Kidney (tissue), 14 donors: ENCODE results near the gene AKAP13. TPM values are rescaled to one million over a fixed set of nuclear protein-coding genes. Genes with fewer than 3 reads are reported as not detected.

Source experiments
- DNase-seq, 5 donors: peaks; one replicate each; pipeline ENCODE4 v3.0.0-alpha.2; 2013 to 2020
- FAIRE-seq: peaks from 2 replicates; lab custom pipeline; 2012; peaks lifted over from hg19 to GRCh38; lab: Jason Lieb, UNC
- H3K27ac ChIP-seq, 2 donors: one replicate each; pipeline ENCODE4 v1.7.0; 2013; ENCODE audit warnings: low read depth in 2 of 2, low read length in 2 of 2, inconsistent platforms in 1 of 2
- H3K27me3 ChIP-seq: one replicate; pipeline ENCODE4 v1.7.1; 2013; ENCODE audit warnings: low read length, inconsistent platforms; ENCODE audit not compliant: control insufficient read depth, insufficient read depth
- H3K36me3 ChIP-seq, 3 donors: one replicate each; pipeline versions ENCODE4 v1.7.0 to v1.7.1; 2013; ENCODE audit warnings: low read length in 3 of 3, control low read depth in 1 of 3, inconsistent platforms in 1 of 3; ENCODE audit not compliant: insufficient read depth in 3 of 3, control insufficient read depth in 2 of 3
- H3K4me1 ChIP-seq, 3 donors: one replicate each; pipeline versions ENCODE4 v1.7.0 to v1.7.1; 2013; ENCODE audit warnings: low read length in 3 of 3, inconsistent platforms in 1 of 3, low read depth in 1 of 3; ENCODE audit not compliant: control insufficient read depth in 2 of 3, insufficient read depth in 2 of 3
- H3K4me3 ChIP-seq, 3 donors: one replicate each; pipeline versions ENCODE4 v1.7.0 to v1.8.1; 2013; ENCODE audit warnings: low read length in 3 of 3, control low read depth in 1 of 3, inconsistent platforms in 1 of 3
- H3K9ac ChIP-seq, 3 donors: one replicate each; pipeline versions ENCODE4 v1.7.0 to v1.7.1; 2013; ENCODE audit warnings: low read length in 3 of 3, control low read depth in 1 of 3, inconsistent platforms in 1 of 3
- H3K9me3 ChIP-seq, 3 donors: one replicate each; pipeline versions ENCODE4 v1.7.0 to v1.7.1; 2013; ENCODE audit warnings: low read length in 3 of 3, control low read depth in 1 of 3, inconsistent platforms in 1 of 3; ENCODE audit not compliant: control insufficient read depth in 2 of 3, insufficient read depth in 1 of 3
- intact Hi-C: fragments of 100-400 bp; cut with DNase I; formaldehyde crosslinking; loops from one replicate; pipeline ENCODE4 v1.11.1; 2022
- polyA plus RNA-seq: library from polyadenylated mRNA; stranded (reverse); fragments of 350-450 nt; fragmentation: Illumina TruSeq; extraction: RNeasy Lipid Tissue Mini Kit (QIAGEN cat#74804); gene quantifications from one replicate; pipeline ENCODE4 v1.2.3, GENCODE V29; 2014; ENCODE audit warnings: low read depth, low replicate concordance; ENCODE audit not compliant: insufficient read depth
- total RNA-seq: library from RNA; stranded (reverse); fragmentation: NEBNext Ultra II Directional; extraction: Animal tissue kit (Norgen Biotek cat#: 25700); gene quantifications from one replicate; pipeline ENCODE4 v1.2.1, GENCODE V29; 2021
- TF ChIP-seq, protein P1 (sequence below): IDR thresholded peaks from 3 replicates; pipeline ENCODE4 v1.5.1; 2012; ENCODE audit warnings: mild to moderate bottlenecking, moderate library complexity, borderline replicate concordance; ENCODE audit not compliant: insufficient read depth; ENCODE audit errors: extremely low read depth
- donor health status: control.
- donor health status: control.
- donor health status: control.
- donor health status: control.
- donor health status: control.
- donor health status: DM: yes; HTN: yes; CAD: no.
- donor health status: Normal renal cell carcinoma (clear cell type).

AKAP13 gene
- total and polyA plus RNA-seq, 2 donors from 2014 or later, result 18.8 to 174 TPM

DNA sequence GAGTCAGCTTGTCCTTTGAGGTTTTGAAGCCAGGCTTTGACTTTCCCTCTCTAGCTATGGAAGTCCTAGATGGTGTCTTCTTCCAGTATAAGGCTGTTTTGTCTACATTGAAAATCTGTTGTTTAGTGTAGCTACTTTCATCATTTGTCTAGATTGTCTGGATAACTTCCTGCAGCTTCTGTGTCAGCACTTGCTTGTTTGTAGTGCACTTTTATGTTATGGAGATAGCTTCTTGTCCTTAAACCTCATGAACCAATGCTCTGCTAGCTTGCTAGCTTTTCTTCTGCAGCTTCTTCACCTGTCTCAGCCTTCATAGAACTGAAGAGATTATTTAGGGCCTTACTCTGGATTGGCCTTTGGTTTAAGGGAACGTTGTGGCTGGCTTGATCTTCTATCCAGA, 43.8 kb downstream of the AKAP13 start:
- intact Hi-C loops, result no loop called here
- Histone ChIP-seq H3K27me3 (no peaks in the 10 kb centered on the region), H3K36me3 (no peaks in the 10 kb centered on the region), H3K9me3 (no peaks in the 10 kb centered on the region), H3K27ac (no peak overlapping the region), H3K9ac (no peak overlapping the region), H3K4me1 (peaks cover 0 to 13% (median 5%) of the 10 kb centered on the region in 3 donors), H3K4me3 (no peak overlapping the region)
- TF ChIP-seq, protein P1, sequence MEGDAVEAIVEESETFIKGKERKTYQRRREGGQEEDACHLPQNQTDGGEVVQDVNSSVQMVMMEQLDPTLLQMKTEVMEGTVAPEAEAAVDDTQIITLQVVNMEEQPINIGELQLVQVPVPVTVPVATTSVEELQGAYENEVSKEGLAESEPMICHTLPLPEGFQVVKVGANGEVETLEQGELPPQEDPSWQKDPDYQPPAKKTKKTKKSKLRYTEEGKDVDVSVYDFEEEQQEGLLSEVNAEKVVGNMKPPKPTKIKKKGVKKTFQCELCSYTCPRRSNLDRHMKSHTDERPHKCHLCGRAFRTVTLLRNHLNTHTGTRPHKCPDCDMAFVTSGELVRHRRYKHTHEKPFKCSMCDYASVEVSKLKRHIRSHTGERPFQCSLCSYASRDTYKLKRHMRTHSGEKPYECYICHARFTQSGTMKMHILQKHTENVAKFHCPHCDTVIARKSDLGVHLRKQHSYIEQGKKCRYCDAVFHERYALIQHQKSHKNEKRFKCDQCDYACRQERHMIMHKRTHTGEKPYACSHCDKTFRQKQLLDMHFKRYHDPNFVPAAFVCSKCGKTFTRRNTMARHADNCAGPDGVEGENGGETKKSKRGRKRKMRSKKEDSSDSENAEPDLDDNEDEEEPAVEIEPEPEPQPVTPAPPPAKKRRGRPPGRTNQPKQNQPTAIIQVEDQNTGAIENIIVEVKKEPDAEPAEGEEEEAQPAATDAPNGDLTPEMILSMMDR, result no peak
- DNase-seq, result no peak
- no peak for FAIRE-seq

DNA sequence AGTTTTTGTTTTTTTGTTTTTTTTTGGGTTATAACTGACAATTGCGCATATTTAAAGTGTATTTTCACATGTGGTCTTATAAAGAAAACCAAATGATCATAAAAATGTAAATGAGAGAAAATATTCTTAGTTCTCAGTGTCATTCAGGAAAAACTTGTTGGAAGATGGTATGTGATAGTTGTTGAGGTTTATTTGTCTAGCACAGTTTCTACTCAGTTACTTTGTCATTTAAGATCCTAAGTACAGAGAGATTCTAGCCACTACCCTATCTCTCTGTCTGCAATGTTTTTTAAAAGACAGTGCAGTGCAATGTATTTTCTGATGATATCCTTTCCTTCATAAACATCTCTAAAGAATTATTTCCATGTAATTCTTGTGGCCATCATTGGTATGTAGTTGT, 46.1 kb downstream of the AKAP13 start:
- peaks cover 0 to 10% (median 5%) of the 10 kb centered on the region in 3 donors for H3K4me1 ChIP-seq
- FAIRE-seq, result no peak
- H3K9me3 ChIP-seq, result no peaks in the 10 kb centered on the region
- TF ChIP-seq, protein P1, result no peak
- H3K27ac ChIP-seq, result no peak overlapping the region
- DNase-seq, result no peak
- no peak overlapping the region for H3K9ac ChIP-seq
- intact Hi-C loops, result no loop called here
- no peak overlapping the region for H3K4me3 ChIP-seq
- H3K36me3 ChIP-seq, result no peaks in the 10 kb centered on the region
- H3K27me3 ChIP-seq, result no peaks in the 10 kb centered on the region

DNA sequence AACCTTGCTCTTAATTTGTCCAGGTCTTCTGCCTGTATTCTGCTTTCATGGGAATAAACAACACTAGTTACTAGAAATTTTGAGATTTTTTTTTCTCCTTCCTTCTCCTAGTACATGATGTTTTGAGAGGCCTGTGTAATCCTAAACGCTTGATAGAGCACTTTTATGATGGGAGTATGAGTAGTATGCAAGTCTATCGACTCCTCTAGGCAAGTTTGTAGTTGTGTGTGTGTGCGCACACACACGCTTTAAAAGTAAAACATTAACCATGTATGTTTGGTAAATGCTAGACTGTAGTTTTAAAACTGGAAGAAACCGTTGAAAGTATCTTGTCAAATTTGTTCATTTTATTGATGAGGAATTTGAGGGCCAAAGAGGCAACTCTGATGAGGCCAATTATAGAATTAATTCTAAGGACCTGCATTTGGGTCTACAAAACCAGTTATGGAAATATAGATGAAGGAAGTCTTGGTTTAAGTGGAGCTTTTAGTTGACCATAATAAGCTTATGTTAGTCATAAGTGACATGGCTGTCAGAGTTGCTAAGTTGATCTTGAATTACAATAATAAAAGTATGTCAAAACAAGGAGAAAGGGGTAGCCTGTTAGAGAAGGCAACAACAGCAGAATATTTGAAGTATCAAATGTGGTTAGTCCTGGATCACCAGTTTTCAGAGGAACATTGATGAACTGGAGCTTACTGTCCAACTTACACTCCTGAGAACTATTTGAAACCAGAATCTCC, 47.1 kb downstream of the AKAP13 start:
- no peaks in the 10 kb centered on the region for H3K9me3 ChIP-seq
- no peaks in the 10 kb centered on the region for H3K27me3 ChIP-seq
- H3K9ac ChIP-seq, result no peak overlapping the region
- intact Hi-C loops, result no loop called here
- H3K27ac ChIP-seq, result no peak overlapping the region
- H3K4me1 ChIP-seq, result peaks cover 0 to 3% (median 2%) of the 10 kb centered on the region in 3 donors
- FAIRE-seq, result no peak
- TF ChIP-seq, protein P1, result no peak
- DNase-seq, result no peak
- H3K36me3 ChIP-seq, result no peaks in the 10 kb centered on the region
- no peak overlapping the region for H3K4me3 ChIP-seq
